GM12801 (cell line): ENCODE results near the gene SOX8.

Experiments
- TF ChIP-seq, protein P1 (sequence below): IDR thresholded peaks from one replicate; pipeline ENCODE4 v1.5.1; 2011; ENCODE audit warnings: control low read depth; ENCODE audit not compliant: insufficient read length; ENCODE audit errors: extremely low read depth

SOX8 gene

DNA sequence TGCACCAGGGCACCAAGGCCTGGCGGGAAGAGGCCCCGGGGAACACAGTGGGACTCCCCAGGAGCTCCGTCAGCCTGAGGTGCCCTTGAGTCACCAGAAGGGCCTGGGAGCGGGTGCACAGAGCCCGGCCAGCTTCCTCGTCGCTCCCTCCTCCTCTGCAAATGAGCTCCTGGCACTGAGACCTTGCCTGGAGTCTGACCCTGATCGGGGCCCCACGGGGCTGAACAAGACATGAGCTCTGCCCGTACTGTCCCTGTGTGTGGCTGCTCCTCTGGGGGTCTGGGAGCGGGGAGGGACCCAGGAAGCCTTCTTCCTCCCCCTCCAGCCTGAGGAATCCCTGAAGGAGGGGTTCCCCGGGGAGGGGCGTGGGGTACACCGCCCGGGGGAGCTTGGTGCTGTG is 54.6 kb downstream of the SOX8 start:
- TF ChIP-seq, protein P1, sequence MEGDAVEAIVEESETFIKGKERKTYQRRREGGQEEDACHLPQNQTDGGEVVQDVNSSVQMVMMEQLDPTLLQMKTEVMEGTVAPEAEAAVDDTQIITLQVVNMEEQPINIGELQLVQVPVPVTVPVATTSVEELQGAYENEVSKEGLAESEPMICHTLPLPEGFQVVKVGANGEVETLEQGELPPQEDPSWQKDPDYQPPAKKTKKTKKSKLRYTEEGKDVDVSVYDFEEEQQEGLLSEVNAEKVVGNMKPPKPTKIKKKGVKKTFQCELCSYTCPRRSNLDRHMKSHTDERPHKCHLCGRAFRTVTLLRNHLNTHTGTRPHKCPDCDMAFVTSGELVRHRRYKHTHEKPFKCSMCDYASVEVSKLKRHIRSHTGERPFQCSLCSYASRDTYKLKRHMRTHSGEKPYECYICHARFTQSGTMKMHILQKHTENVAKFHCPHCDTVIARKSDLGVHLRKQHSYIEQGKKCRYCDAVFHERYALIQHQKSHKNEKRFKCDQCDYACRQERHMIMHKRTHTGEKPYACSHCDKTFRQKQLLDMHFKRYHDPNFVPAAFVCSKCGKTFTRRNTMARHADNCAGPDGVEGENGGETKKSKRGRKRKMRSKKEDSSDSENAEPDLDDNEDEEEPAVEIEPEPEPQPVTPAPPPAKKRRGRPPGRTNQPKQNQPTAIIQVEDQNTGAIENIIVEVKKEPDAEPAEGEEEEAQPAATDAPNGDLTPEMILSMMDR: no peak
